Esophagus squamous epithelium (tissue), 5 donors: Measurements from ENCODE around the gene FBXL17. TPM values are rescaled to one million over a fixed set of nuclear protein-coding genes. Genes with fewer than 3 reads are reported as not detected.

Experiments
- DNase-seq: peaks from one replicate; lab custom pipeline; 2025; lab: John Stamatoyannopoulos, UW
- H3K27ac ChIP-seq, 4 donors: fragments of 200-600 bp; sonication (generic); one replicate each; pipeline ENCODE4 v1.5.1; 2016 to 2019; ENCODE audit warnings: mild to moderate bottlenecking in 1 of 4
- H3K27me3 ChIP-seq, 4 donors: fragments of 200-600 bp; sonication (generic); 1 replicate in 3 of 4; 2 replicates in 1 of 4; pipeline versions ENCODE4 v1.5.1 to v1.6.0; 2017 to 2021; ENCODE audit warnings: antibody characterized with exemption in 1 of 4
- H3K36me3 ChIP-seq, 3 donors: fragments of 200-600 bp; sonication (generic); one replicate each; pipeline ENCODE4 v1.5.1; 2016 to 2019
- H3K4me1 ChIP-seq, 3 donors: fragments of 200-600 bp; sonication (generic); one replicate each; pipeline ENCODE4 v1.5.1; 2017 to 2019
- H3K4me3 ChIP-seq, 4 donors: fragments of 200-600 bp; sonication (generic); 1 replicate in 3 of 4; 2 replicates in 1 of 4; pipeline ENCODE4 v1.5.1; 2016 to 2019; ENCODE audit warnings: mild to moderate bottlenecking in 2 of 4, moderate library complexity in 1 of 4
- H3K9me3 ChIP-seq, 3 donors: fragments of 200-600 bp; sonication (generic); one replicate each; pipeline ENCODE4 v1.5.1; 2016 to 2019
- CTCF ChIP-seq, 6 experiments: fragments of 450-650 bp in 4 of 6; fragments of 200-600 bp in 2 of 6; sonication (generic) in 2 of 6; IDR thresholded peaks; one replicate each; pipeline ENCODE4 v1.5.1; 2016 to 2019; ENCODE audit warnings: antibody characterized with exemption in 6 of 6, mild to moderate bottlenecking in 4 of 6, moderate library complexity in 4 of 6
- POLR2A ChIP-seq, 4 donors: fragments of 450-650 bp; IDR thresholded peaks; one replicate each; pipeline ENCODE4 v1.6.1; 2017; ENCODE audit warnings: antibody characterized with exemption in 4 of 4, mild to moderate bottlenecking in 4 of 4, moderate library complexity in 3 of 4
- WGBS, 2 donors: methylation state at CpG; one replicate each; pipeline ENCODE4 v1.1.5; 2018; 5-methylcytosine and 5-hydroxymethylcytosine counted together
- intact Hi-C: fragments of 100-400 bp; cut with DNase I; formaldehyde crosslinking; loops from one replicate; pipeline ENCODE4 v1.15.0; 2022
- total RNA-seq, 4 donors: library from RNA; depleted of rRNA; stranded (reverse); fragments of >200 nt; gene quantifications; one replicate each; pipeline ENCODE4 v1.1.0, GENCODE V29; 2016
- donor health status: DM: yes; HTN: yes; CAD: no.

Gene FBXL17
- total RNA-seq, 4 donors from 2014 or later = 11.8 to 23.5 (median 13.8) TPM

- intact Hi-C loops = no loop called here
- DNase-seq = no peak
- 39 to 74% methylated on average over 6 to 8 of the region's 8 CpGs for WGBS, 2 donors
- H3K9me3 ChIP-seq = no peaks in the 10 kb centered on the region
- H3K27ac ChIP-seq = no peak overlapping the region
- TF ChIP-seq POLR2A (IDR thresholded peaks at IDR 0.05) (no peak), CTCF (IDR thresholded peaks at IDR 0.05) (no peak)
- H3K36me3 ChIP-seq = no peaks in the 10 kb centered on the region
- no peak overlapping the region for H3K4me3 ChIP-seq
- H3K4me1 ChIP-seq = no peaks in the 10 kb centered on the region
- no peaks in the 10 kb centered on the region for H3K27me3 ChIP-seq
Measured at GRCh38 chr5:107853031-107853430, 528.9 kb downstream of the FBXL17 start.

GRCh38 chr5:107849118-107849517 is 532.8 kb downstream of the FBXL17 start:
- Histone ChIP-seq H3K36me3 (no peaks in the 10 kb centered on the region), H3K4me3 (no peak overlapping the region), H3K27me3 (no peaks in the 10 kb centered on the region), H3K27ac (no peak overlapping the region), H3K9me3 (no peaks in the 10 kb centered on the region), H3K4me1 (no peaks in the 10 kb centered on the region)
- DNase-seq = no peak
- no peak for TF ChIP-seq POLR2A (IDR thresholded peaks at IDR 0.05)
- no peak for TF ChIP-seq CTCF (IDR thresholded peaks at IDR 0.05)
- 80 to 86% methylated on average over 5 of the region's 5 CpGs for WGBS, 2 donors
- intact Hi-C loops = no loop called here

- H3K4me1 ChIP-seq = no peaks in the 10 kb centered on the region
- H3K27me3 ChIP-seq = peaks cover 0 to 8% (median 0%) of the 10 kb centered on the region in 4 donors
- 68 to 78% methylated on average over 4 of the region's 4 CpGs for WGBS, 2 donors
- DNase-seq = no peak
- no peak overlapping the region for H3K27ac ChIP-seq
- no peaks in the 10 kb centered on the region for H3K9me3 ChIP-seq
- H3K4me3 ChIP-seq = no peak overlapping the region
- no peak for TF ChIP-seq CTCF (IDR thresholded peaks at IDR 0.05)
- no peak for TF ChIP-seq POLR2A (IDR thresholded peaks at IDR 0.05)
- no peaks in the 10 kb centered on the region for H3K36me3 ChIP-seq
- intact Hi-C loops = no loop called here
Measured at GRCh38 chr5:107840592-107840991, 541.3 kb downstream of the FBXL17 start.

GRCh38 chr5:107840161-107840560 is 541.7 kb downstream of the FBXL17 start:
- no peak for TF ChIP-seq POLR2A (IDR thresholded peaks at IDR 0.05)
- no peak for TF ChIP-seq CTCF (IDR thresholded peaks at IDR 0.05)
- intact Hi-C loops = no loop called here
- H3K36me3 ChIP-seq = no peaks in the 10 kb centered on the region
- H3K4me1 ChIP-seq = no peaks in the 10 kb centered on the region
- no peak for DNase-seq
- peaks cover 0 to 8% (median 0%) of the 10 kb centered on the region in 4 donors for H3K27me3 ChIP-seq
- no peaks in the 10 kb centered on the region for H3K9me3 ChIP-seq
- H3K27ac ChIP-seq = no peak overlapping the region
- 67 to 78% methylated on average over 3 of the region's 3 CpGs for WGBS, 2 donors
- no peak overlapping the region for H3K4me3 ChIP-seq

- no peak for TF ChIP-seq CTCF (IDR thresholded peaks at IDR 0.05)
- Histone ChIP-seq H3K9me3 (no peaks in the 10 kb centered on the region), H3K4me3 (no peak overlapping the region), H3K36me3 (no peaks in the 10 kb centered on the region), H3K27me3 (no peaks in the 10 kb centered on the region), H3K4me1 (no peaks in the 10 kb centered on the region), H3K27ac (no peak overlapping the region)
- DNase-seq = no peak
- intact Hi-C loops = no loop called here
- WGBS, 2 donors = 84 to 88% methylated on average over 8 of the region's 8 CpGs
Measured at GRCh38 chr5:107835096-107835495, 546.8 kb downstream of the FBXL17 start.
